Smooth muscle cell (in vitro differentiated cells): ENCODE data around the gene FLOT2. TPM values are rescaled to one million over a fixed set of nuclear protein-coding genes. Genes with fewer than 3 reads are reported as not detected.

Experiments
- DNase-seq: peaks from one replicate; lab custom pipeline; 2025; ENCODE audit not compliant: unreplicated experiment; lab: John Stamatoyannopoulos, UW
- H2AFZ ChIP-seq: fragments of 200-600 bp; sonication (generic); 2 replicates; pipeline ENCODE4 v1.6.0; 2016; ENCODE audit warnings: antibody characterized with exemption, low read depth, mild to moderate bottlenecking
- H3F3A ChIP-seq: fragments of 200-600 bp; sonication (generic); 2 replicates; pipeline ENCODE4 v1.6.0; 2017; ENCODE audit warnings: antibody characterized with exemption, low read depth
- H3K27ac ChIP-seq: fragments of 200-600 bp; sonication (generic); 2 replicates; pipeline ENCODE4 v1.5.1; 2016; ENCODE audit warnings: low read depth, mild to moderate bottlenecking
- H3K27me3 ChIP-seq: fragments of 200-600 bp; sonication (generic); 2 replicates; pipeline ENCODE4 v1.6.1; 2016; ENCODE audit warnings: low read depth, mild to moderate bottlenecking
- H3K36me3 ChIP-seq: fragments of 200-600 bp; sonication (generic); 2 replicates; pipeline ENCODE4 v1.5.1; 2016; ENCODE audit warnings: low read depth
- H3K4me1 ChIP-seq: fragments of 200-600 bp; sonication (generic); 2 replicates; pipeline ENCODE4 v1.5.1; 2016; ENCODE audit warnings: low read depth
- H3K4me2 ChIP-seq: fragments of 200-600 bp; sonication (generic); 2 replicates; pipeline ENCODE4 v1.6.0; 2016; ENCODE audit warnings: mild to moderate bottlenecking
- H3K4me3 ChIP-seq: fragments of 200-600 bp; sonication (generic); 2 replicates; pipeline ENCODE4 v1.5.1; 2016; ENCODE audit warnings: mild to moderate bottlenecking
- H3K79me2 ChIP-seq: fragments of 200-600 bp; sonication (generic); 2 replicates; pipeline ENCODE4 v1.6.0; 2016; ENCODE audit warnings: low read depth, mild to moderate bottlenecking
- H3K9ac ChIP-seq: fragments of 200-600 bp; sonication (generic); 2 replicates; pipeline ENCODE4 v1.6.0; 2016; ENCODE audit warnings: low read depth
- H3K9me3 ChIP-seq: fragments of 200-600 bp; sonication (generic); replicated peaks from 2 replicates; pipeline ENCODE4 v1.5.1; 2016; ENCODE audit warnings: low read depth
- H4K20me1 ChIP-seq: fragments of 200-600 bp; sonication (generic); 2 replicates; pipeline ENCODE4 v1.6.0; 2016; ENCODE audit warnings: low read depth
- CTCF ChIP-seq: fragments of 200-600 bp; sonication (generic); IDR thresholded peaks from 2 replicates; pipeline ENCODE4 v1.5.1; 2017; ENCODE audit warnings: borderline replicate concordance, mild to moderate bottlenecking, antibody characterized with exemption; ENCODE audit not compliant: insufficient read depth, poor library complexity, severe bottlenecking
- WGBS: methylation state at CpG from one replicate; pipeline ENCODE4 v1.1.7; 2016; ENCODE audit warnings: low lambda C conversion rate; 5-methylcytosine and 5-hydroxymethylcytosine counted together
- polyA plus RNA-seq: library from polyadenylated mRNA; unstranded; fragments of >200 nt; fragmentation: Nextera tagmentation; extraction: Ambion mirVana; gene quantifications from 2 replicates; pipeline ENCODE4 v1.2.1, GENCODE V29; 2016
- total RNA-seq: library from RNA; depleted of rRNA; stranded (reverse); fragments of >200 nt; gene quantifications from 2 replicates; pipeline ENCODE4 v1.2.3, GENCODE V29; 2014

Gene FLOT2
- total and polyA plus RNA-seq, 2 experiments from 2014 or later: 18.1 to 40.1 TPM

GRCh38 chr17:28944343-28944742, 46.8 kb upstream of the FLOT2 start:
- no peak for DNase-seq
- H3K27me3 ChIP-seq: no peaks in the 10 kb centered on the region
- no peak for TF ChIP-seq CTCF
- H3K27ac ChIP-seq: no peak overlapping the region
- peaks cover 42% of the 10 kb centered on the region for H3K4me1 ChIP-seq
- H3K4me2 ChIP-seq: no peak overlapping the region
- H3K9me3 ChIP-seq: no peaks in the 10 kb centered on the region
- WGBS: 94% methylated on average over 4 of the region's 4 CpGs
- H2AFZ ChIP-seq: no peak overlapping the region
- peaks cover 97% of the 10 kb centered on the region for H4K20me1 ChIP-seq
- H3F3A ChIP-seq: peaks cover 17% of the 10 kb centered on the region
- H3K36me3 ChIP-seq: peaks cover 3% of the 10 kb centered on the region
- no peak overlapping the region for H3K4me3 ChIP-seq
- H3K79me2 ChIP-seq: peaks cover 100% of the 10 kb centered on the region
- no peak overlapping the region for H3K9ac ChIP-seq

- H3K4me2 ChIP-seq: no peak overlapping the region
- peaks cover 6% of the 10 kb centered on the region for H3F3A ChIP-seq
- peaks cover 37% of the 10 kb centered on the region for H3K4me1 ChIP-seq
- DNase-seq: no peak
- H4K20me1 ChIP-seq: peaks cover 100% of the 10 kb centered on the region
- H3K36me3 ChIP-seq: peaks cover 3% of the 10 kb centered on the region
- H3K9ac ChIP-seq: no peak overlapping the region
- TF ChIP-seq CTCF: no peak
- H3K27me3 ChIP-seq: no peaks in the 10 kb centered on the region
- no peak overlapping the region for H2AFZ ChIP-seq
- 96% methylated on average over 2 of the region's 2 CpGs for WGBS
- no peak overlapping the region for H3K4me3 ChIP-seq
- H3K27ac ChIP-seq: no peak overlapping the region
- peaks cover 100% of the 10 kb centered on the region for H3K79me2 ChIP-seq
- H3K9me3 ChIP-seq: no peaks in the 10 kb centered on the region
Observed at GRCh38 chr17:28942925-28943324, 45.4 kb upstream of the FLOT2 start.

GRCh38 chr17:28941251-28941650, 43.7 kb upstream of the FLOT2 start:
- peaks cover 100% of the 10 kb centered on the region for H3K79me2 ChIP-seq
- no peak overlapping the region for H3K27ac ChIP-seq
- no peak for DNase-seq
- H3K4me1 ChIP-seq: peaks cover 46% of the 10 kb centered on the region
- peaks cover 3% of the 10 kb centered on the region for H3F3A ChIP-seq
- no peaks in the 10 kb centered on the region for H3K27me3 ChIP-seq
- TF ChIP-seq CTCF: no peak
- WGBS: 87% methylated on average over 1 of the region's 1 CpG
- no peak overlapping the region for H3K4me3 ChIP-seq
- H3K9ac ChIP-seq: no peak overlapping the region
- no peaks in the 10 kb centered on the region for H3K9me3 ChIP-seq
- H4K20me1 ChIP-seq: peaks cover 100% of the 10 kb centered on the region
- H3K36me3 ChIP-seq: peaks cover 3% of the 10 kb centered on the region
- H2AFZ ChIP-seq: no peak overlapping the region
- H3K4me2 ChIP-seq: no peak overlapping the region

- H3K4me3 ChIP-seq: no peak overlapping the region
- 86% methylated on average over 3 of the region's 3 CpGs for WGBS
- H3K4me2 ChIP-seq: no peak overlapping the region
- DNase-seq: no peak
- no peak overlapping the region for H3K9ac ChIP-seq
- H3K27me3 ChIP-seq: no peaks in the 10 kb centered on the region
- peaks cover 43% of the 10 kb centered on the region for H3K4me1 ChIP-seq
- no peak overlapping the region for H3K27ac ChIP-seq
- no peak overlapping the region for H2AFZ ChIP-seq
- peaks cover 3% of the 10 kb centered on the region for H3K36me3 ChIP-seq
- no peaks in the 10 kb centered on the region for H3K9me3 ChIP-seq
- H4K20me1 ChIP-seq: peaks cover 100% of the 10 kb centered on the region
- no peak for TF ChIP-seq CTCF
- H3F3A ChIP-seq: peaks cover 3% of the 10 kb centered on the region
- peaks cover 100% of the 10 kb centered on the region for H3K79me2 ChIP-seq
Observed at GRCh38 chr17:28940675-28941074, 43.1 kb upstream of the FLOT2 start.
